HEK293 (cell line): ENCODE data around the gene AP1S2.

Experiments used
- CTCF ChIA-PET: fragments of 350-600 bp; formaldehyde crosslinking; extraction: SDS; loops from one replicate; lab custom pipeline; 2021; ENCODE audit warnings: antibody characterized with exemption; lab: Yijun Ruan, JAX
- POLR2A ChIA-PET: fragments of 300-600 bp; formaldehyde crosslinking; extraction: SDS; loops from one replicate; lab custom pipeline; 2020; ENCODE audit warnings: antibody characterized with exemption, inconsistent platforms; lab: Yijun Ruan, JAX
- H3K27ac ChIP-seq: fragments of 200-500 bp; sonication (Bioruptor generic); 2 replicates; pipeline ENCODE4 v1.5.1; 2014; ENCODE audit warnings: low read depth, low read length, control low read depth, inconsistent platforms; ENCODE audit errors: extremely low read depth
- H3K36me3 ChIP-seq, 2 experiments: fragments of 200-500 bp in 1 of 2; sonication (Bioruptor generic) in 1 of 2; 1 replicate in 1 of 2; 2 replicates in 1 of 2; pipeline ENCODE4 v1.5.1; 2014 to 2017; ENCODE audit warnings: inconsistent platforms in 2 of 2, low read length in 2 of 2; ENCODE audit not compliant: control insufficient read depth in 2 of 2, insufficient read depth in 1 of 2
- H3K4me1 ChIP-seq: fragments of 200-500 bp; sonication (Bioruptor generic); 2 replicates; pipeline ENCODE4 v1.5.1; 2014; ENCODE audit warnings: mild to moderate bottlenecking, low read length, inconsistent platforms; ENCODE audit not compliant: control insufficient read depth, insufficient read depth
- H3K4me3 ChIP-seq: 2 replicates; pipeline ENCODE4 v1.5.1; 2011; ENCODE audit warnings: low read depth, mild to moderate bottlenecking, control low read depth, low read length, moderate library complexity
- H3K9me3 ChIP-seq: fragments of 200-500 bp; sonication (Bioruptor generic); 2 replicates; pipeline ENCODE4 v1.5.1; 2014; ENCODE audit warnings: low read depth, low read length, inconsistent platforms; ENCODE audit not compliant: control insufficient read depth, insufficient read depth
- FEZF1 ChIP-seq: fragments of 450-650 bp; formaldehyde crosslinking; IDR thresholded peaks from 2 replicates; pipeline ENCODE4 v1.5.1; 2016; ENCODE audit warnings: missing biosample characterization, missing genetic modification characterization
- GFI1B ChIP-seq: fragments of 450-650 bp; formaldehyde crosslinking; IDR thresholded peaks from 2 replicates; pipeline ENCODE4 v1.5.1; 2016; ENCODE audit warnings: missing biosample characterization, missing genetic modification characterization
- GLIS1 ChIP-seq: fragments of 450-650 bp; formaldehyde crosslinking; IDR thresholded peaks from 2 replicates; pipeline ENCODE4 v1.5.1; 2016; ENCODE audit warnings: missing biosample characterization, missing genetic modification characterization
- OVOL3 ChIP-seq: fragments of 450-650 bp; formaldehyde crosslinking; IDR thresholded peaks from 2 replicates; pipeline ENCODE4 v1.5.1; 2016; ENCODE audit warnings: missing biosample characterization, missing genetic modification characterization
- SETDB1 ChIP-seq: IDR thresholded peaks from one replicate; pipeline ENCODE4 v1.6.1; 2017; ENCODE audit warnings: mild to moderate bottlenecking, low read length, moderate library complexity, mixed read lengths; ENCODE audit not compliant: insufficient read length
- TCF7L2 ChIP-seq: IDR thresholded peaks from 2 replicates; pipeline ENCODE4 v1.6.1; 2011; ENCODE audit warnings: low read depth, mild to moderate bottlenecking, inconsistent platforms, low read length, moderate library complexity, borderline replicate concordance
- ZBTB44 ChIP-seq: fragments of 450-650 bp; IDR thresholded peaks from 2 replicates; pipeline ENCODE4 v1.5.1; 2018; ENCODE audit warnings: missing biosample characterization, mild to moderate bottlenecking, missing genetic modification characterization
- ZFHX2 ChIP-seq: fragments of 450-650 bp; formaldehyde crosslinking; conservative IDR thresholded peaks from 2 replicates; pipeline ENCODE4 v1.5.1; 2016; ENCODE audit warnings: missing biosample characterization, missing genetic modification characterization
- ZNF133 ChIP-seq: fragments of 450-650 bp; formaldehyde crosslinking; IDR thresholded peaks from 2 replicates; pipeline ENCODE4 v1.5.1; 2016; ENCODE audit warnings: missing biosample characterization, missing genetic modification characterization
- ZNF157 ChIP-seq: fragments of 450-650 bp; formaldehyde crosslinking; IDR thresholded peaks from 2 replicates; pipeline ENCODE4 v1.5.1; 2016; ENCODE audit warnings: missing biosample characterization, missing genetic modification characterization
- ZNF239 ChIP-seq: fragments of 450-650 bp; formaldehyde crosslinking; IDR thresholded peaks from 2 replicates; pipeline ENCODE4 v1.5.1; 2016; ENCODE audit warnings: missing biosample characterization, missing genetic modification characterization
- ZNF292 ChIP-seq: fragments of 450-650 bp; formaldehyde crosslinking; IDR thresholded peaks from 2 replicates; pipeline ENCODE4 v1.5.1; 2016; ENCODE audit warnings: low read depth, missing biosample characterization, missing genetic modification characterization, borderline replicate concordance
- ZNF335 ChIP-seq: fragments of 450-650 bp; formaldehyde crosslinking; conservative IDR thresholded peaks from 2 replicates; pipeline ENCODE4 v1.5.1; 2016; ENCODE audit warnings: missing biosample characterization, missing genetic modification characterization
- ZNF433 ChIP-seq: fragments of 450-650 bp; formaldehyde crosslinking; IDR thresholded peaks from 2 replicates; pipeline ENCODE4 v1.5.1; 2016; ENCODE audit warnings: missing biosample characterization, missing genetic modification characterization, low read depth
- ZNF514 ChIP-seq: fragments of 450-650 bp; formaldehyde crosslinking; IDR thresholded peaks from 2 replicates; pipeline ENCODE4 v1.5.1; 2016; ENCODE audit warnings: missing biosample characterization, missing genetic modification characterization
- ZNF549 ChIP-seq: fragments of 450-650 bp; IDR thresholded peaks from 2 replicates; pipeline ENCODE4 v1.5.1; 2018; ENCODE audit warnings: missing biosample characterization, missing genetic modification characterization, mild to moderate bottlenecking, inconsistent platforms, moderate library complexity
- ZNF571 ChIP-seq: fragments of 450-650 bp; formaldehyde crosslinking; IDR thresholded peaks from 2 replicates; pipeline ENCODE4 v1.5.0; 2017; ENCODE audit warnings: missing biosample characterization, missing genetic modification characterization
- ZNF843 ChIP-seq: fragments of 450-650 bp; formaldehyde crosslinking; IDR thresholded peaks from 2 replicates; pipeline ENCODE4 v1.5.1; 2016; ENCODE audit warnings: missing biosample characterization, missing genetic modification characterization
- ZSCAN16 ChIP-seq: fragments of 450-650 bp; formaldehyde crosslinking; IDR thresholded peaks from 2 replicates; pipeline ENCODE4 v1.5.1; 2016; ENCODE audit warnings: missing biosample characterization, missing genetic modification characterization
- TF ChIP-seq, protein P1 (sequence below): fragments of 450-650 bp; formaldehyde crosslinking; IDR thresholded peaks from 2 replicates; pipeline ENCODE4 v1.5.1; 2016; ENCODE audit warnings: missing biosample characterization, missing genetic modification characterization, low read depth
- TF ChIP-seq, protein P2 (sequence below): fragments of 450-650 bp; formaldehyde crosslinking; IDR thresholded peaks from 2 replicates; pipeline ENCODE4 v1.5.1; 2017; ENCODE audit warnings: missing biosample characterization, missing genetic modification characterization
- TF ChIP-seq, protein P3 (sequence below): fragments of 450-650 bp; formaldehyde crosslinking; IDR thresholded peaks from 2 replicates; pipeline ENCODE4 v1.5.1; 2016; ENCODE audit warnings: missing biosample characterization, missing genetic modification characterization
- TF ChIP-seq, protein P4 (sequence below): fragments of 450-650 bp; formaldehyde crosslinking; IDR thresholded peaks from 2 replicates; pipeline ENCODE4 v1.5.1; 2016; ENCODE audit warnings: missing biosample characterization, missing genetic modification characterization, borderline replicate concordance
- TF ChIP-seq, protein P5 (sequence below): fragments of 450-650 bp; formaldehyde crosslinking; IDR thresholded peaks from 2 replicates; pipeline ENCODE4 v1.5.1; 2016; ENCODE audit warnings: missing biosample characterization, missing genetic modification characterization

The AP1S2 gene

DNA sequence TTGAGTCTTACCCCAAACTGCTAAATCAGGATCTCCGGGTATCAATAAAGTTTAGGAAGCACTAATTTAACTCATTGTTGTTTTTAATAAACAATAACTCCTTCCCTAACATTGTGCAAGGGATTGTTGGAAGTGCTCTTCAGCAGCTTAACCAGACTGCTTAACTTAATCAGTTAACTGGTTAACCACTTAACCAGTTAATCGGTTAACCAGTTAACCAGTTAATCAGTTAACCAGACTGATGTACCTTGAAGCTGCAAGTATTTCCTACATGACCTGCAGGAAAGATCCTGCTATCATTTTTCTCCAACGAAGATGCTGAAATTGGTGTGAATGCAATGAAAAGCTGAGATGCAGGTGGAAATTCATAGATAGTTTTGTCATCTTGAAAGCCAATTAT, 40.1 kb upstream of the AP1S2 start:
- TF ChIP-seq ZSCAN16 (tag by site-specific recombination) (no peak), TCF7L2 (no peak), ZNF292 (tag by site-specific recombination) (no peak), ZNF133 (tag by site-specific recombination) (no peak), ZNF433 (tag by site-specific recombination) (no peak)
- TF ChIP-seq, protein P1, sequence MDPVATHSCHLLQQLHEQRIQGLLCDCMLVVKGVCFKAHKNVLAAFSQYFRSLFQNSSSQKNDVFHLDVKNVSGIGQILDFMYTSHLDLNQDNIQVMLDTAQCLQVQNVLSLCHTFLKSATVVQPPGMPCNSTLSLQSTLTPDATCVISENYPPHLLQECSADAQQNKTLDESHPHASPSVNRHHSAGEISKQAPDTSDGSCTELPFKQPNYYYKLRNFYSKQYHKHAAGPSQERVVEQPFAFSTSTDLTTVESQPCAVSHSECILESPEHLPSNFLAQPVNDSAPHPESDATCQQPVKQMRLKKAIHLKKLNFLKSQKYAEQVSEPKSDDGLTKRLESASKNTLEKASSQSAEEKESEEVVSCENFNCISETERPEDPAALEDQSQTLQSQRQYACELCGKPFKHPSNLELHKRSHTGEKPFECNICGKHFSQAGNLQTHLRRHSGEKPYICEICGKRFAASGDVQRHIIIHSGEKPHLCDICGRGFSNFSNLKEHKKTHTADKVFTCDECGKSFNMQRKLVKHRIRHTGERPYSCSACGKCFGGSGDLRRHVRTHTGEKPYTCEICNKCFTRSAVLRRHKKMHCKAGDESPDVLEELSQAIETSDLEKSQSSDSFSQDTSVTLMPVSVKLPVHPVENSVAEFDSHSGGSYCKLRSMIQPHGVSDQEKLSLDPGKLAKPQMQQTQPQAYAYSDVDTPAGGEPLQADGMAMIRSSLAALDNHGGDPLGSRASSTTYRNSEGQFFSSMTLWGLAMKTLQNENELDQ (tag by site-specific recombination) = no peak
- ChIA-PET CTCF (interaction anchor here (0.6 kb wide), 1 partner anchor 132 kb away, joined by 3 read pairs; no protein-coding TSS in a partner anchor), POLR2A (interaction anchor here (0.7 kb wide), 1 partner anchor 40 kb away, joined by 3 read pairs; the partner anchor contains the start of gene AP1S2)
- Histone ChIP-seq H3K27ac (no peak overlapping the region), H3K4me3 (no peak overlapping the region), H3K4me1 (no peaks in the 10 kb centered on the region), H3K36me3 (no peaks in the 10 kb centered on the region), H3K9me3 (no peaks in the 10 kb centered on the region)

DNA sequence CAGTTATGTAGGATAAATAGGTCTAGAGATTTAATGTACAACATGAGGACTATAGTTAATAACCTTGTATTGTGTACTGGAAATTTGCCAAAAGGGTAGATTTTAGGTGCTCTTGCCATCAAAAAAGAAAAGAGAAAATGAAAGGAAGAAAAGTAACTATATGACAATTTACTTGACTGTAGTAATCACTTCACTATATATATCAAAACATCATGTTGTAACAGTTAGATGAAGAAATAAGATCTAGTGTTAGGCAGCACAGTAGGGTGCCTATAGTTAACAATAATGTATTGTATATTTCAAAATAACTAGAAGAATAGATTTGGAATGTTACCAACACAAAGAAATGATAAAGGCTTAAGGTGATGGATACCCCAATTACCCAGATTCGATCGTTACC, 35.9 kb upstream of the AP1S2 start:
- ChIA-PET POLR2A (no interaction called here), CTCF (no interaction called here)
- Histone ChIP-seq H3K4me1 (no peaks in the 10 kb centered on the region), H3K27ac (no peak overlapping the region), H3K36me3 (no peaks in the 10 kb centered on the region), H3K9me3 (no peaks in the 10 kb centered on the region), H3K4me3 (no peak overlapping the region)
- TF ChIP-seq, protein P2, sequence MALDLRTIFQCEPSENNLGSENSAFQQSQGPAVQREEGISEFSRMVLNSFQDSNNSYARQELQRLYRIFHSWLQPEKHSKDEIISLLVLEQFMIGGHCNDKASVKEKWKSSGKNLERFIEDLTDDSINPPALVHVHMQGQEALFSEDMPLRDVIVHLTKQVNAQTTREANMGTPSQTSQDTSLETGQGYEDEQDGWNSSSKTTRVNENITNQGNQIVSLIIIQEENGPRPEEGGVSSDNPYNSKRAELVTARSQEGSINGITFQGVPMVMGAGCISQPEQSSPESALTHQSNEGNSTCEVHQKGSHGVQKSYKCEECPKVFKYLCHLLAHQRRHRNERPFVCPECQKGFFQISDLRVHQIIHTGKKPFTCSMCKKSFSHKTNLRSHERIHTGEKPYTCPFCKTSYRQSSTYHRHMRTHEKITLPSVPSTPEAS = no peak
- TF ChIP-seq SETDB1 = no peak
- no peak for TF ChIP-seq ZNF571 (tag by site-specific recombination)
- TF ChIP-seq ZNF239 (tag by site-specific recombination) = no peak
- TF ChIP-seq, protein P3, sequence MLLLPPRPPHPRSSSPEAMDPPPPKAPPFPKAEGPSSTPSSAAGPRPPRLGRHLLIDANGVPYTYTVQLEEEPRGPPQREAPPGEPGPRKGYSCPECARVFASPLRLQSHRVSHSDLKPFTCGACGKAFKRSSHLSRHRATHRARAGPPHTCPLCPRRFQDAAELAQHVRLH (tag by site-specific recombination) = no peak
- no peak for TF ChIP-seq ZNF843 (tag by site-specific recombination)
- TF ChIP-seq GLIS1 (tag by site-specific recombination) = no peak
- no peak for TF ChIP-seq ZNF549
- no peak for TF ChIP-seq ZBTB44 (tag by site-specific recombination)
- TF ChIP-seq ZNF292 (tag by site-specific recombination) = no peak
- TF ChIP-seq ZFHX2 (tag by site-specific recombination) = no peak
- no peak for TF ChIP-seq ZNF157
- no peak for TF ChIP-seq FEZF1 (tag by site-specific recombination)
- TF ChIP-seq OVOL3 = no peak
- no peak for TF ChIP-seq GFI1B (tag by site-specific recombination)
- no peak for TF ChIP-seq ZNF514
- TF ChIP-seq, protein P4, sequence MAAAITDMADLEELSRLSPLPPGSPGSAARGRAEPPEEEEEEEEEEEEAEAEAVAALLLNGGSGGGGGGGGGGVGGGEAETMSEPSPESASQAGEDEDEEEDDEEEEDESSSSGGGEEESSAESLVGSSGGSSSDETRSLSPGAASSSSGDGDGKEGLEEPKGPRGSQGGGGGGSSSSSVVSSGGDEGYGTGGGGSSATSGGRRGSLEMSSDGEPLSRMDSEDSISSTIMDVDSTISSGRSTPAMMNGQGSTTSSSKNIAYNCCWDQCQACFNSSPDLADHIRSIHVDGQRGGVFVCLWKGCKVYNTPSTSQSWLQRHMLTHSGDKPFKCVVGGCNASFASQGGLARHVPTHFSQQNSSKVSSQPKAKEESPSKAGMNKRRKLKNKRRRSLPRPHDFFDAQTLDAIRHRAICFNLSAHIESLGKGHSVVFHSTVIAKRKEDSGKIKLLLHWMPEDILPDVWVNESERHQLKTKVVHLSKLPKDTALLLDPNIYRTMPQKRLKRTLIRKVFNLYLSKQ (tag by site-specific recombination) = no peak
- TF ChIP-seq ZNF335 (tag by site-specific recombination) = no peak
- TF ChIP-seq, protein P5, sequence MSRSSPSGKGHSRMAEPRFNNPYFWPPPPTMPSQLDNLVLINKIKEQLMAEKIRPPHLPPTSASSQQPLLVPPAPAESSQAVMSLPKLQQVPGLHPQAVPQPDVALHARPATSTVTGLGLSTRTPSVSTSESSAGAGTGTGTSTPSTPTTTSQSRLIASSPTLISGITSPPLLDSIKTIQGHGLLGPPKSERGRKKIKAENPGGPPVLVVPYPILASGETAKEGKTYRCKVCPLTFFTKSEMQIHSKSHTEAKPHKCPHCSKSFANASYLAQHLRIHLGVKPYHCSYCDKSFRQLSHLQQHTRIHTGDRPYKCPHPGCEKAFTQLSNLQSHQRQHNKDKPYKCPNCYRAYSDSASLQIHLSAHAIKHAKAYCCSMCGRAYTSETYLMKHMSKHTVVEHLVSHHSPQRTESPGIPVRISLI = no peak
